Measurements from ENCODE around the gene MYH7.
"Not testable (repeated sequence)": the region's sequence is repeated elsewhere in the genome, so short reads cannot be mapped to it uniquely, and the experiment has no call there.

MYH7 gene

GRCh38 chr14:23406725-23407355 lies 28.6 kb downstream of the MYH7 start:
- DNase-seq: no peak

DNA sequence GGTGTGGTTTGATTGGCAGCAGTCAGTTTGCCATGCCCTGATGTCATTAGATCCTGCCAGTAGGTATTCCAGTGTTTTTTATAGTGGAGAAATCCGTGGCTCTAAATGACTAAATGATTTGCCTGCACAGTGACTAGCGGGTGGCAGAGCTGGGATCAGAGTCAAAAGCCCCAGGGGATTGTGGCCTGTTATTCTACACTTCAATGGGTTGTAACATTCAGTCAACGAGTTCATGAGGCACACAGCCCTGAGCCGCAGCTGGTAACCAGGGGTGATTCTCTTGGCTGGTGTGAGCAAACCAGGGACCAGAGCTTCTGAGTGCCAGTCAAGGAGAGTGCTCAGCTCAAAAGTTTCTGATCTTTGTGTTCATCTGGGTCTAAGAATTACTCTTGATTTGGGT lies 29.2 kb downstream of the MYH7 start:
- DNase-seq: no peak

DNA sequence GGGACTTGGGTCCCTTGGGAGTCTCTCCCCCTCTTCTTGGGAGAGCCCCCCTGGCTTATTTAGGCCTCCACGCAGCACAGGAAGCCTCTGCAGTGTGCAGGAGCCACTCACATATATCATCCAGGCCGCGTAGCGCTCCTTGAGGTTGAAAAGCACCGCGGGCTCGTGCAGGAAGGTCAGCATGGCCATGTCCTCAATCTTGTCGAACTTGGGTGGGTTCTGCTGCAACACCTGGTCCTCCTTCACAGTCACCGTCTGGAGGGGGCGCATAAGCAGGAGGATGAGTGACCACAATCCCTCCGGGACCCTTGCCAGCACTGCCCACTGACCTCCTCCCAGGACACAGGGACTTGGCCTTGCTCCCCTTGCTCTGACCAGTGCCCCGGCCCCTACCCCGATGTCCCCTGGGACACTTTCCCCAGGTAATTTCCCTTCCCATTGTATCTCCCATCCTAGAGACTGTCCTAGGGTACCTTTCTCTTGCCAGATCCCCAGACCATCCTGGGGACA lies 29.9 kb downstream of the MYH7 start:
- no peak for DNase-seq

- DNase-seq: no peak
Measured at GRCh38 chr14:23405096-23405495, 30.4 kb downstream of the MYH7 start.

DNA sequence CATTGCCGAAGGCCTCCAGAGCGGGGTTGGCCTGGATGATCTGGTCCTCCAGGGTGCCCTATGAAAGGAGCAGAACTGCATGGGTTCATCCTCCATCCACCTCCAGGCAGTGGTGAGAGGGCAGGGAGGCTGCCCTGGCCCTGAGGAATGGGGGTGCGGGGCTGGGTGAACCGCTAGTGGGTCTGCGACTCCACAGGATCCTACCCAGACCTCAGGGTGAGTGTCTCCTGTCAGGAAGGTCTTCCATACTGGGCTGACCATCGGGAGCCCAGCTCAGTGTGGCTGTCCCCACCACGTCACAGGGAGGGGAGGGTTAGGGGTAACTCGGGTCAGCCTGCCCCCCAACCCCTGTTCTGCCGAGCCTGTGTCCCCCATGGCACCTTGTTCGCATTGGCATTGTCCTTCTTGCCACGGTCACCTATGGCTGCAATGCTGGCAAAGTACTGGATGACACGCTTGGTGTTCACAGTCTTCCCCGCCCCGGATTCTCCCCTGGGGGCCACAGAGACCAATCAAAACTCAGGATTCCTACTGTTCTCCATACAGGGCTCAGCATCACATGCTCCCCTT lies 31.0 kb downstream of the MYH7 start:
- no peak for DNase-seq

DNA sequence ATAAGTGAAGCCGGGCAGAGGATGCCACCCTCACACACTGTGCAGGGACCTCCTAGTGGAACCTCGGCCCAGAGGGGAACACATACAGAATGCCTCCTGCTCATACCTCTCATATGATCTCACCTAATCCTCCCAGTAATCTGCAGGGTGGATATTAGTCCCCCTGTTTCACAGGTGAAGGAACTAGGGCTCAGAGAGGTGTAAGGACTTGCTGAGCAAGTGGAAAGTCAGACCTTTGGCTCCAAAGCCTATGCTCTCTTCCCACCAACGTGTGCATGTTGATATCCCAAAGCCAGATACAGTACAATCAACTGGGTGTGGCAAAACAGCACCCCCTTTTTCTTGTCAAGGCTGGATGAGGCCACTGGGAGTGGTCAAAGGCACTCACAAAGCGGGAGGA lies 31.6 kb downstream of the MYH7 start:
- DNase-seq: no peak

GRCh38 chr14:23403139-23403438 lies 32.4 kb downstream of the MYH7 start:
- DNase-seq: no peak

GRCh38 chr14:23402296-23403138 lies 32.9 kb downstream of the MYH7 start:
- no peak for DNase-seq

DNA sequence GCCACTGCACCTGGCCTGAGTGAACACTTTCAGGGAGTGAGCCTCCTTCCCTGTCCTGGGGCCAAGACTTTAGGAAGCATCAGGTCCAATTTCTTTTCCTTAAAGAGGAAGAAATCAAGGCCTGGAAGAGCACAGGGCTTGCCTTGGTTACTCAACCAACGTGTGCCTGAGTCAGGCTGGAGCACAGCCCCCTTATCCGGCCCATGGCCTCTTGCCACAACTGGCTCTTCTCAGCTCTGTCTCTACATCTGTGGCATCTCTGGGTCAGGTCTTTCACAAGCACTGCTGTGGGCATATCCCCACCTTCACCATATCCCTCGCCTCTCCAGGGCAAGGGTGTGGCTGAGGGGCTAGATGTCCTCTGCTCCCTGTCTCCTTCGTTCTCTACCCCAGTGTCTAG lies 34.2 kb downstream of the MYH7 start:
- no peak for DNase-seq

DNA sequence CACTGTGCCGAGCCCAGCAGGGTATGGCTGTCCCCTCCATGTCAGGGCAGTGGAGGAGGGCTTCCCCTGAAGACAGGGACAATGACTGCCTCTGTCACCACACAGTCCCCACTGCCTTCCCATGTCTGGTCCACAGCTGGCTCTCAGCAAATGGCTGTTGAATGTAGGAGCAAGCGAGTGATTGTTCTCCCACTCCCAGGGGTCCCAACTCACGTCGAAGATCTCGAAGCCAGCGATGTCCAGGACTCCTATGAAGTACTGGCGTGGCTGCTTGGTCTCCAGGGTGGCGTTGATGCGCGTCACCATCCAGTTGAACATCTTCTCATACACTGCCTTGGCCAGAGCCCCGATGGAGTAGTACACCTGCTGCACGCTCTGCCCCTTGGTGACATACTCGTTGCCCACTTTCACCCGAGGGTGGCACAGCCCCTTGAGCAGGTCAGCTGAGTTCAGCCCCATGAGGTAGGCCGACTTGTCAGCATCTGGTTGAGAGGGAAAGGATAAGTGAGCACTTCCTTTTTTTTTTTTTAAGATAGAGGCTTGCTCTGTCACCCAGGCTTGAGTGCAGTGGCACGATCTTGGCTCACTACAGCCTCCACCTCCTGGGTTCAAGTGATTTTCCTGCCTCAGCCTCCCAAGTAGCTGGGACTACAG lies 34.8 kb downstream of the MYH7 start:
- not testable (repeated sequence) for DNase-seq

- DNase-seq: no peak
Measured at GRCh38 chr14:23399591-23399990, 35.9 kb downstream of the MYH7 start.

- no peak for DNase-seq
Measured at GRCh38 chr14:23399136-23399535, 36.3 kb downstream of the MYH7 start.

DNA sequence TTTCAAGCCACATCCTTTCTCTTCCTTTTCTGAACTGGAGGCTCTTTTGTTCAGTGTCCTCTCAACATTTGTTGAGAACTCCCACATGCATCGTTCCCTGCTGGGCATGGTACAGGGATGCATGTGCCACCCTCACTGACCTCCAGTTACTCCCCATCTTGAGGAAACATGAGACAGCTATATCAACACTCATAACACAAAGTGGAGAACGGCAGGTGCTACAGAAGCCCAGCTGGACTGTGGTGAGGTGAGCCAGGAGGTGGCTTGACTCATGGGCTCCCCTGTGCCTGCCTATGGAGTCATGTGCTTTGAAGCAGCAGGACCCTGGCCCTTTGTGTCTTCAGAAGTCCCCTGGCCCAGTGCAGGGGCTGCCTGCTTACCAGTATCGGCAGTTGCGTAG lies 37.1 kb downstream of the MYH7 start:
- DNase-seq: no peak

GRCh38 chr14:23396781-23397407 lies 38.6 kb downstream of the MYH7 start:
- no peak for DNase-seq

- no peak for DNase-seq
Measured at GRCh38 chr14:23396126-23396525, 39.3 kb downstream of the MYH7 start.

DNA sequence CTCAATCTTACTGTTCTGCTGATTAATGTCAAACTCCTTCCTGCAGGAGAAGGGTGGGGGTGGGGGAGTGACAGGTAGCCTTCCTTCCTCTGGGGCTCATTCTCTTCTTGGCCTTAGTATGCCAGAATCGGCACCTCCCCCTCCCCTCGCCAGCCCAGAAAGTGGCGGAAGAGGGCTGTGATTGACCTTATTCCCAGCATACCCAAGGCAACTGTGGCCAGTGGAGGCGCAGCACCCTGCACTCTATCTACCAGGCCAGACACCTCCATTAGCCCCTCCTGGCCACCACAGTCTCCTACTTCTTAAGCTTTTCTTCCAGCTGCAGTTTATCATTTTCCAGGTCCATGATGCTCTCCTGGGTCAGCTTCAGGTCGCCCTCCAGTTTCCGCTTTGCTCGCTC lies 42.8 kb downstream of the MYH7 start:
- no peak for DNase-seq

- not testable (repeated sequence) for DNase-seq
Measured at GRCh38 chr14:23389871-23390270, 45.6 kb downstream of the MYH7 start.

- no peak for DNase-seq
Measured at GRCh38 chr14:23389396-23389795, 46.1 kb downstream of the MYH7 start.

DNA sequence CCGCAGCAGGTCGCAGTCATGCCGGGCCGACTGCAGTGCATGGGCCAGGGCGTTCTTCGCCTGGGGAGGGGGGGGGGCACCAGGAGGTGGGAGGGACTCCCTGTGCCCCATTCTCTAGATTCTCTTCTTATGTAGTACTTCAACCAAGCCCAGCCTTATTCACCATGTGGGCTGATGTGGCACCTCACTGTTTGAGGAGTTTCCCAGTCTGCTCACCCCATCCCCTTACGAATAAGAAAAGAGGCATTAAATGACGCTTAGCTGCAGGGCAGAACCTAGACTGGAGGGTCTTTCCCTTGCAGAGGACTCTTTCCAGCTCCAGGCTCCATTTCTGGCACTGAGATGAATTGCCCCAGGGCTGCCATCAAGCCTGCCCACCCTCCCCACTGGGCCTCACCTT lies 46.5 kb downstream of the MYH7 start:
- DNase-seq: no peak

- no peak for DNase-seq
Measured at GRCh38 chr14:23387916-23388882, 47.3 kb downstream of the MYH7 start.

DNA sequence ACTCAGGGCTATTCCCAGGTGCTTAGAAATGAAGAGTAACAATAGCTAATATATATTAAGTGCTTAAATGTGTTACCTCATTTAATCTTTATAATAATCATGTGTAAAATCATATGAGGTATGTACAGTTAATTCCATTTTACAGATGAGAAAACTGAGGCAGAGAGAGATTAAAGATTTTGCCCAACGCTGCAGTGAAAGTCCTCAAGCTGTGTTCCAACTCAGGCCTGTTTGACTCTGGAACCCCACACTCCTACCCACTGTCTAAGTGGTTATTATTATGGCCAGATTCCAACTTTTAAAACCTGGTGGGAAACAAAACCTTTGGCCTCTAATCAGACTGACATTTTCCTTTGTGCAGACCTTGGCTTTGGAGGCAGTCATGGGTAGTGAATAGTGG lies 48.5 kb downstream of the MYH7 start:
- DNase-seq: no peak

GRCh38 chr14:23386266-23386657 lies 49.2 kb downstream of the MYH7 start:
- DNase-seq: not testable (repeated sequence)
